Panc1 (cell line): ENCODE data around the gene AGGF1. TPM values are rescaled to one million over a fixed set of nuclear protein-coding genes. Genes with fewer than 3 reads are reported as not detected.
"Not testable (repeated sequence)": the region's sequence is repeated elsewhere in the genome, so short reads cannot be mapped to it uniquely, and the experiment has no call there.

Experiments
- ATAC-seq: fragments of 200-7000 bp; cut with Tn5 transposase; 2 replicates; pipeline ENCODE4 v1.9.1; 2020; ENCODE audit warnings: mild to moderate bottlenecking, moderate library complexity
- BruUV-seq: library from RNA; stranded (reverse); fragments of 400-500 nt; replicated peaks from 2 replicates; lab custom pipeline; 2021; lab: Mats Ljungman, UMichigan
- CTCF ChIA-PET: fragments of 300-600 bp; sonication (Branson Sonifier 250); formaldehyde crosslinking; loops from one replicate; lab custom pipeline; 2022; ENCODE audit warnings: antibody characterized with exemption; lab: Charles Lee
- POLR2A ChIA-PET: fragments of 300-600 bp; sonication (Branson Sonifier 250); formaldehyde crosslinking; loops from one replicate; lab custom pipeline; 2022; ENCODE audit warnings: antibody characterized with exemption; lab: Charles Lee
- DNase-seq: peaks from one replicate; pipeline ENCODE4 v3.0.0-alpha.2; 2010; ENCODE audit warnings: low read depth, low spot score
- H3K27ac ChIP-seq: 2 replicates; pipeline ENCODE4 v1.5.1; 2011; ENCODE audit warnings: mild to moderate bottlenecking, low read length, inconsistent platforms
- H3K27me3 ChIP-seq: fragments of 200-500 bp; sonication (Bioruptor generic); 2 replicates; pipeline ENCODE4 v1.6.0; 2014; ENCODE audit warnings: low read length, inconsistent platforms; ENCODE audit not compliant: control insufficient read depth, insufficient read depth
- H3K36me3 ChIP-seq: fragments of 200-500 bp; sonication (Bioruptor generic); 2 replicates; pipeline ENCODE4 v1.5.1; 2014; ENCODE audit warnings: inconsistent platforms, mild to moderate bottlenecking, low read length, moderate library complexity; ENCODE audit not compliant: control insufficient read depth, insufficient read depth
- H3K4me1 ChIP-seq: 2 replicates; pipeline ENCODE4 v1.5.1; 2011; ENCODE audit warnings: inconsistent platforms, mild to moderate bottlenecking, low read length, moderate library complexity; ENCODE audit not compliant: control insufficient read depth, insufficient read depth
- H3K4me3 ChIP-seq, 2 experiments: 2 replicates each; pipeline ENCODE4 v1.5.1; 2011 to 2012; ENCODE audit warnings: low read depth in 2 of 2, low read length in 2 of 2, mild to moderate bottlenecking in 2 of 2, inconsistent platforms in 1 of 2, moderate library complexity in 1 of 2
- H3K9me3 ChIP-seq: fragments of 200-500 bp; sonication (Bioruptor generic); 2 replicates; pipeline ENCODE4 v1.5.1; 2014; ENCODE audit warnings: low read depth, mild to moderate bottlenecking, inconsistent platforms, low read length, moderate library complexity; ENCODE audit not compliant: control insufficient read depth, insufficient read depth
- CTCF ChIP-seq: fragments of 450-650 bp; IDR thresholded peaks from 2 replicates; pipeline ENCODE4 v1.5.1; 2017; ENCODE audit warnings: mild to moderate bottlenecking
- POLR2AphosphoS5 ChIP-seq: IDR thresholded peaks from 2 replicates; pipeline ENCODE4 v1.6.1; 2012; ENCODE audit warnings: mild to moderate bottlenecking, low read depth, low read length, moderate library complexity
- SIN3A ChIP-seq: IDR thresholded peaks from 2 replicates; pipeline ENCODE4 v1.6.1; 2012; ENCODE audit warnings: low read depth, mild to moderate bottlenecking, low read length, moderate library complexity, borderline replicate concordance; ENCODE audit not compliant: insufficient read depth
- TCF7L2 ChIP-seq: IDR thresholded peaks from 2 replicates; pipeline ENCODE4 v1.6.1; 2011; ENCODE audit warnings: mild to moderate bottlenecking, low read depth, low read length, inconsistent platforms
- in situ Hi-C: cut with HindIII; loops from 2 replicates; pipeline ENCODE4 v1.10.0; 2016; ENCODE audit warnings: low sequenced_read_pairs, low pct_unique_long_range_greater_than_20kb
- intact Hi-C: fragments of 100-400 bp; cut with micrococcal nuclease; formaldehyde crosslinking; loops from one replicate; pipeline ENCODE4 v1.10.0; 2022; ENCODE audit not compliant: unreplicated experiment
- total RNA-seq: library from RNA; stranded (reverse); gene quantifications from one replicate; pipeline ENCODE4 v1.2.1, GENCODE V29; 2021; ENCODE audit not compliant: unreplicated experiment
- TF ChIP-seq, protein P1 (sequence below), 2 experiments: IDR thresholded peaks; 2 replicates each; pipeline ENCODE4 v1.6.1; 2011 to 2012; ENCODE audit warnings: low read depth in 2 of 2, control low read depth in 1 of 2, low read length in 1 of 2, mild to moderate bottlenecking in 1 of 2, moderate library complexity in 1 of 2; ENCODE audit not compliant: insufficient read depth in 1 of 2

The AGGF1 gene
- total RNA-seq, 1 experiment from 2014 or later: 23.1 TPM

DNA sequence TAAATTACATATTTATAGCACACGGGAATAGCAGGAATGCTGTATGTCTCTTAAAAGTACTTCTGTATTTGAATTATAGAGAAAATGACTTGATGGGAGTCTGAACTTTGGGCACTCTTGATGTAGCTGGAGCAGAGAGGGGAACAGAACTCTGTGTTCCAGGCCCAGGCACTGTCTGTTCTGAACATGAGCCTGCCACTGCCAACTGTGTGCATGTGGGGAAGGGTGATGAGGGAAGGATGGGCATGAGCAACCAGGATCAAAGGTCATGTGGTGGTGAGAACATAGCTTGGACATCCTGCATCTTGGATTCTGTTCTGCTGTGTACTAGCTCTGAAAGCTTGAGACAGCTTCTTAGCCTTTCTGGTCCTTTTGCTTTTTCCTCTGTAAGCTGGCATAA lies 73.3 kb downstream of the AGGF1 start:
- BruUV-seq: no TSS peak
- Histone ChIP-seq H3K9me3 (no peaks in the 10 kb centered on the region), H3K36me3 (no peaks in the 10 kb centered on the region), H3K4me1 (no peaks in the 10 kb centered on the region), H3K27me3 (no peaks in the 10 kb centered on the region), H3K27ac (no peak overlapping the region), H3K4me3 (no peak overlapping the region)
- in situ Hi-C loops (no loop called here), intact Hi-C loops (no loop called here)
- POLR2A ChIA-PET: no interaction called here
- CTCF ChIA-PET: no interaction called here
- DNase-seq (no peak), ATAC-seq (no peak)
- TF ChIP-seq POLR2AphosphoS5 (no peak), SIN3A (no peak), CTCF (no peak), TCF7L2 (no peak)
- TF ChIP-seq, protein P1, sequence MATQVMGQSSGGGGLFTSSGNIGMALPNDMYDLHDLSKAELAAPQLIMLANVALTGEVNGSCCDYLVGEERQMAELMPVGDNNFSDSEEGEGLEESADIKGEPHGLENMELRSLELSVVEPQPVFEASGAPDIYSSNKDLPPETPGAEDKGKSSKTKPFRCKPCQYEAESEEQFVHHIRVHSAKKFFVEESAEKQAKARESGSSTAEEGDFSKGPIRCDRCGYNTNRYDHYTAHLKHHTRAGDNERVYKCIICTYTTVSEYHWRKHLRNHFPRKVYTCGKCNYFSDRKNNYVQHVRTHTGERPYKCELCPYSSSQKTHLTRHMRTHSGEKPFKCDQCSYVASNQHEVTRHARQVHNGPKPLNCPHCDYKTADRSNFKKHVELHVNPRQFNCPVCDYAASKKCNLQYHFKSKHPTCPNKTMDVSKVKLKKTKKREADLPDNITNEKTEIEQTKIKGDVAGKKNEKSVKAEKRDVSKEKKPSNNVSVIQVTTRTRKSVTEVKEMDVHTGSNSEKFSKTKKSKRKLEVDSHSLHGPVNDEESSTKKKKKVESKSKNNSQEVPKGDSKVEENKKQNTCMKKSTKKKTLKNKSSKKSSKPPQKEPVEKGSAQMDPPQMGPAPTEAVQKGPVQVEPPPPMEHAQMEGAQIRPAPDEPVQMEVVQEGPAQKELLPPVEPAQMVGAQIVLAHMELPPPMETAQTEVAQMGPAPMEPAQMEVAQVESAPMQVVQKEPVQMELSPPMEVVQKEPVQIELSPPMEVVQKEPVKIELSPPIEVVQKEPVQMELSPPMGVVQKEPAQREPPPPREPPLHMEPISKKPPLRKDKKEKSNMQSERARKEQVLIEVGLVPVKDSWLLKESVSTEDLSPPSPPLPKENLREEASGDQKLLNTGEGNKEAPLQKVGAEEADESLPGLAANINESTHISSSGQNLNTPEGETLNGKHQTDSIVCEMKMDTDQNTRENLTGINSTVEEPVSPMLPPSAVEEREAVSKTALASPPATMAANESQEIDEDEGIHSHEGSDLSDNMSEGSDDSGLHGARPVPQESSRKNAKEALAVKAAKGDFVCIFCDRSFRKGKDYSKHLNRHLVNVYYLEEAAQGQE (IDR thresholded peaks at IDR 0.05; ENCODE audit: insufficient read depth in 1 of 2, low read depth in 2 of 2, low read length in 1 of 2): no peak

GRCh38 chr5:77104813-77105212 lies 74.6 kb downstream of the AGGF1 start:
- intact Hi-C loops (no loop called here), in situ Hi-C loops (no loop called here)
- POLR2A ChIA-PET: no interaction called here
- no peak for DNase-seq
- BruUV-seq: no TSS peak
- ATAC-seq: no peak
- no peaks in the 10 kb centered on the region for H3K4me1 ChIP-seq
- no peak for TF ChIP-seq CTCF
- no peak for TF ChIP-seq SIN3A
- TF ChIP-seq, protein P1 (IDR thresholded peaks at IDR 0.05; ENCODE audit: insufficient read depth in 1 of 2, low read depth in 2 of 2, low read length in 1 of 2): no peak
- TF ChIP-seq TCF7L2: no peak
- TF ChIP-seq POLR2AphosphoS5: no peak
- H3K36me3 ChIP-seq: no peaks in the 10 kb centered on the region
- no peak overlapping the region for H3K4me3 ChIP-seq
- CTCF ChIA-PET: no interaction called here
- H3K27ac ChIP-seq: no peak overlapping the region
- H3K9me3 ChIP-seq: no peaks in the 10 kb centered on the region
- no peaks in the 10 kb centered on the region for H3K27me3 ChIP-seq

DNA sequence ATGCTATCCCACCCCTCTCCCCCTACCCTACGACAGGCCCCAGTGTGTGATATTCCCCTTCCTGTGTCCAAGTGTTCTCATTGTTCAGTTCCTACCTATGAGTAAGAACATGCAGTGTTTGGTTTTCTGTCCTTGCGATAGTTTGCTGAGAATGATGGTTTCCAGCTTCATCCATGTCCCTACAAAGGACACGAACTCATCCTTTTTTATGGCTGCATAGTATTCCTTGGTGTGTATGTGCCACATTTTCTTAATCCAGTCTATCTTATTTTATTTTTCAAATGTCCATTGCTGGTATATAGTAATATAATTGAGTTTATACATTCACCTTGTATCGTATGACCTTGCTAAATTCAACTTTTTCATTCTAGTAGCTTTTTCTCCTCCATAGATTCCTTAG lies 76.8 kb downstream of the AGGF1 start:
- DNase-seq, intact Hi-C loops: not testable (repeated sequence)

More for the DNA sequence above, 76.8 kb downstream of the AGGF1 start:
- H3K4me3 ChIP-seq, H3K36me3 ChIP-seq, H3K4me1 ChIP-seq, H3K9me3 ChIP-seq, ATAC-seq, CTCF ChIA-PET, H3K27ac ChIP-seq, H3K27me3 ChIP-seq, in situ Hi-C loops, POLR2A ChIA-PET, BruUV-seq: not testable (repeated sequence)
